Activated gamma-delta T cell (primary cell): Measurements from ENCODE around the gene FAM120A.

ENCODE experiments used
- DNase-seq: peaks from one replicate; lab custom pipeline; 2025; lab: John Stamatoyannopoulos, UW

FAM120A gene

DNA sequence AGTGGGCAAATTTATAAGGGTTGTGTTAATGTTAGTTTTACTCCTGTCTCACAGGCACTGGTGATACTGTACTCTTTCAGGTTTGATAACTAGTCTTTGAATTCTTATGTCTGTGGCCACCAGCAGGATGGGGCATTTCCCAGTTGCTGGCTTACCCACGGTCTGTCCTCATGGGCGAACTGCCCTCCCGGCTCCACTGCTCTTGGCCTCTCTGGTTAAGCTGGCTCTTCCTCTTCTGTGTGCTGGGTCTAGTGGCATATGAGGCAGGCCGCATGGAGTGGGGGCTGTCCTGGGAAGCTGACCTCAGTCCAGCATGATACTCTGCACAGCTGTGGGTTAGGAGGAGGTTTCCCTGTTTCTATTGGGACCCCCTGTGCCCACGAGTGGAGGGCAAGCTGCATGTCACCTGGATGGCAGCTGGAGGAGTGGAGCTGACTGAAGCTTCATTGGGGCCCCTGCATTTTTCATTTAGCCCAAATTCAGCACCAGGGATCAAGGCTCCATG lies 144.4 kb downstream of the FAM120A start:
- no peak for DNase-seq

DNA sequence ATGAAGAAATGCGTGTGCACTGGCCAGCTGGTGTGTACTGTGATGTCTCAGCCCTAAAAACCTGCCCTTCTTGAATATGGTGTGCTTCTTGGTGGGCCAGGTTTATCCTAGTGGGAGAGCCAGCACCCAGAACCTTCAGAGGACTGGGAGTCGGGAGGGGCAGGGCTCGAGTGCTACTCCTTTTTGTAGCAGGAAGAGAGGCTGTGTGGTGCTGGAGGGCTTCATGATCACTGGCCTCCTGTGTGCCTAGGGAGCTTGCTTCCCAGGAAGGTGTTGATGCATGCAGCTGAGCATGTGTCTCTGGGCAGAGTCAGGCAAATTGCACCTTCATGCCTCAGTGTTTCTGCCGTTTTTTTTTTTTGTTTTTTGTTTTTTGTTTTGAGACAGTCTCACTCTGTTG lies 144.9 kb downstream of the FAM120A start:
- DNase-seq, result no peak

DNA sequence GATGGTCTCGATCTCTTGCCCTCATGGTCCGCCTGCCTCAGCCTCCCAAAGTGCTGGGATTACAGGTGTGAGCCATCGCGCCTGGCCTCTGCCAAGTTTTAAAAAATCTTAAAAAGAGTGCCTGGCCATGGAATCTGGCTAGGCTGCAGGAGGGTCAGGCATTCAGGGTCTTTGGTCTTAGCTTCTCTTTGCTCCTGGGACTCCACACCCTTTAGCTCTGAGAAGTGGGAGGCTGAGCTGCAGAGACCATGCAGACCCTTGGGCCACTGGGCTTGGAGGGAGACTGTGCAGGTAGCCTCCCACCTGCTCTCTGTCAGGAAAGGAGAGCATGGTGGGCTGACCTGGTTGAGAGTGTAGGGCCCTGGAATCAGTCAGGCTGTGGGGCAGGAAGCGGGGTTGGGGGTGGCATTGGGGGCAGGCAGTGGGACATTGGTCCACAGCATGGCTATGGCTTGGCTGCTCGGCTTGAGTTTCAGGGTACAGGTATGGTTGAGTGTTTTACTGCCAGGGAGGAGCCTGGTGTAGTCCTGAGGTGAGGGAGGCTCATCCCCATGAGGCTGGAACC lies 145.7 kb downstream of the FAM120A start:
- no peak for DNase-seq

DNA sequence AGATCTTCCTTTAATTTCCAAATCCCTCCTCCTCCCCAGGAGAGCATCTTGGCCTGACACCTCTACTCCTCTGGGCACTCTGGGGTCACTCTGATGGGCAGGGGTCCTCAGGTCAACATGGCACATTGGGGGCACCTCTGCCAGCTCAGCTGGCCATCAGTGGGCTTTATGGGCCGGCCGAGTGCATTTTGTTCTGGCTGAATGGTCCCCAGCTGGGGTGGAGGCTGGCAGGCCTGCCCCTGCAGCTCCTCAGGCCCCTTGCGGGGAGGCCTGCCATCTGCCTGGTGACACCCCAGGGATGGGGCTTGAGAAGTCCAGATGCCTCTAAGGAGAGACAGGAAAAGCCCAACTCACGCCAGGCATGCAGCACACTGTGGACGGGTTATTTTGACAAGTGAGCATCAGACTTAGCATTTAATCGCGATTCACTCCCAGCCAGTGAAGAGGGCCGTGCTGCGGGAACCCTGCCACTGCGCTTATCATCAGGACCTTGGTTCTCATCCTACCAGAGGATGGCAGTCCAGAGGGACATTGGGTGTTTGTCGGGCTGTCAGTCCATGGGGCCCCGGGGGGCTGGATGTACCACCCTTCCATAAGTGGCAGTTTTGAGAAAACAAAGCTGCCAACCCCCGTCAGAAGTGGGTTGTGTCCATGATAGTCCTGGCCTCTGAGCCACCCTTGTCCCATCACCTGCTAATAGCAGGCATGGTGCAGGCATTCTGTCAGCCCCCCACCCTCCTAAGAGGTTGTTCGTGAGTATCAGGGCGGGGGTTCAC lies 146.6 kb downstream of the FAM120A start:
- DNase-seq, result no peak

DNA sequence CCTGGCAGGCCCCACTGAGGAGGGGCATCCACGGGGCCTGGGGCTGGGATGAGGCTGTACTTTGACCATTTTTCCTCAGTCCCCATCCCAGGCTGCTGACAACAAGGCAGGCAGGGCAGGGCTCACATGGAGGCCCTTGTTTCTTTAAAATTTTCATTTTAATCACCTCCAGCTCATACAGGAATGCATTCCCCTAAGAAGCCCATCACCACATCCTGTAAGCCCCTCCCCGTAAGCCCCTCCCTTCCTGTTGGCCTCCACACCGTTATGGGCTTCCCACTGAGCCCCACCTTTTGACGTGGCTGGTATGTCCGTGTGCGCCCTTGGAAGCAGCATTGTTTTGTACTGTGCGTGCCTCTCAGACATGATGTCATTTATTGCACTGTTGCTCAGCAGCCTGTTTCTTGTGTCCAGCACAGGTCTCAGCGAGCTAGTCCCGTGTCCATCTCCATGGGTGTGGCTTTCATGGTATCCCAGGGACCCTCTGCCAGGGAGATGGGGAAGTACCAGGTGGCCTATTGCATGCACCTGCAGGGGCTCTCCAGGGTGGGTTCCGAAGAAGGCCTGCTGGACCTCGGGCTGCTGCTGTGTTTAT lies 147.3 kb downstream of the FAM120A start:
- no peak for DNase-seq

DNA sequence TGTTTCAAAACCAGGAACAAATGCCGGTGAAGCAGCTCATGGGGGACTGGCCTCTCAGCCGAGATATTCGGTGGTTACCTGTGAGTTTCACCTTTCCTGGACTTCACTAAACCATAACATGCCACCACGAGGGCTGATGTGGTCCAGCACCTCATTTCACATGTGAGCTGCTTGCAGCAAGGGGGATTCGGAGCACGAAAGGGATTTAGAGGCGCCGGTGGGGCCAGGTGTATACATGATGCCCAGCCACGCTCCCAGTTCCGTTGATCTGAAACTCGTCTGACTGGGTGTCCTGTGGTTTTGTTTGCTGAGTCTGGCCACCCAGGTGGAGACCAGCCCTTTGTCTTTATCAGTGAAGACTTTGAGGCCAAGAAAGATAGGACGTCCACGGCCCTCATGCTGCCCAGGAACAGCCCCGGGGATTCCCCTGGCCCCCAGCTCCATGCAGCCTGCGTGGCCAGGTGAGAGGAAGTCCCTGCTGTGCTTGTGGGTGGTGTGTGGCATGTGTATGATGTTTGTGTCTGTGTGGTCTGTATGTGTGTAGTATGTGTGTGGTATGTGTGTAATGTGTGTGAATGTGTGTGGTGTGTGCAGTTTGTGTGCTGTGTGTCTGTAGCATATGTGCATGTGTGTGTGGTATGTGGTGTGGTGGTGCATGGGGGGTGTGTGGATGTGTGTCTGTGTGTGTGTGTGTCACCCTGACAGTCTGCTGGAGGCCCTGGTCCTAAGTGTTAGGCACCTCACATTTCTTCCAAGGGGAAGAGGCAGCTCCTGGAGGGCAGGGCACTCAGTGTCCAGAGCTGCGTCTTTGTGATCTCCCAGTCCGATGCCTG lies 148.3 kb downstream of the FAM120A start:
- DNase-seq, result no peak

DNA sequence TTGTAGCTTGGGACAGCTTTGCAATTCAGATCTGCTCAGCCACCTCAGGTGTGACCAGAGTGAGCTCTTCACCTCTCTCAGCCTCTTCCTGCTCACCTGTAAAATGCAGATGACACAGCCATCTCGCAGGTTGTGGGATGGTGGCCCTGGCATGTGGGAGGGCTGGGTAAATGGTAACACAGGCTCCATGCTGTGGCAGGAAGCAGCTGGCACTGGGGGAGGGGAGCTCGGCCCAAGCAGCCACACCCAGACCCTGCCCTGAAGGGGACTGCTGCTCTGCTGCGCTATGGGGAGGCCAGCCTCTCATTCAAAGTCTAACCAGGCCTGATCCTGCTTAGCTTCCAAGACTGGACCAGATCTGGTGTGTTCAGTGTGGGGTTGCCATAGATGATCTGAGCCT lies 149.0 kb downstream of the FAM120A start:
- no peak for DNase-seq

DNA sequence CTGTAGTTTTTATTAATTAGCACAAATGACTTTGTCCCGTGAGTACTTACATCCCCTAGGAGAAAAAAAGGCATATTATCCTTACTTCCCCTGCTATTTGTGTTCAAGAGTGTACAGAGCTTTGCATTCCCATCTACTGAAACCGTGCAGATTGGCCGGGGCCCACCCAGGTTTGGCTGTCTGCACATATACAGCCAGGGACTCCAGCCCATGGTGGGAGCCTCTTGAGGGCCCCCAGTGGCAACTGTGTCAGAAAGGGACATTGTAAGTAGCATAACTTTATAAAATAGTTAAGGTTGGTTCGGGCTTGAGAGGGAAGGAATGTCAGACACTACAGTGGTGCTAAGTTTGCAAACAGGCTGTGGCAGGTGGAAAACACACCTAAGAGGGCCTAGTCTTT lies 149.6 kb downstream of the FAM120A start:
- no peak for DNase-seq

DNA sequence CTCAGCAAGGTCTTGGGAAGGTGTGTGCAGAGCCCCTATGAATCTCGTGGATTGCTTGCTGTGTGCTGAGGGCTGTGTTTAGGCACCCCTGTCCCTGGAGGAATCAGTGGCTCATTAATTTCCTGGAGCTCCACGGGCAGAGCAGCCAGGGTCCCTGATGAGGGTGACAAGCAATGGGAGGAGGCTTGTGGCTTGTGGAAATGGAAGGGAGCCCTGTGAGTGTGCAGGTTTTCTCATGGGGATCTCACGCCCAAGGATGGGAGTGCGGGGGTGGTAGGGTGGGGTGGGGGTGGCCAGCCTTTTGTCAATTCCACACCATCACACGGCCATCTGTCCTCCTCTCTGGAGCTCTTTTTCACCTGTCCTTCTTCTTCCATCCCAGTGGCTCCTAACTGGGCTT lies 150.2 kb downstream of the FAM120A start:
- DNase-seq, result no peak

DNA sequence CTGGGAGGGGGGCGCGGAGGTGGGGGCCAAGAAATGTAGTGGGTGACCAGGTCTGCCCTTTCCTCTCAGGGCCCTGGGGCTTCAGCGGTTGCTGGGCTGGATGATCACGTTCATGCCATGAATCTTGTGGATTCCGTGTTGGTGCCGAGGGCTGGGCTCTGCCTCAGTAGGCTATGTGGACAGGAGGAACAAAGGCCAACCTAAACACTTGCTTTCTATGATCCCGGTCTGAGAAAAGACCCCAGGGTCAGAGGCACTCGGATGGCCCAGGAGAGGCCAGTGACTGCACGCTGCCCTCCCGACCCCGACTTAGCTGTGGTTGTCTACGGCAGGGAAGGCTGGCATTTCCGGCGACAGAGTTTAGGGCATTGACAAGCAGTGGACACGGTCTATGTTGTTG lies 151.5 kb downstream of the FAM120A start:
- DNase-seq, result no peak

DNA sequence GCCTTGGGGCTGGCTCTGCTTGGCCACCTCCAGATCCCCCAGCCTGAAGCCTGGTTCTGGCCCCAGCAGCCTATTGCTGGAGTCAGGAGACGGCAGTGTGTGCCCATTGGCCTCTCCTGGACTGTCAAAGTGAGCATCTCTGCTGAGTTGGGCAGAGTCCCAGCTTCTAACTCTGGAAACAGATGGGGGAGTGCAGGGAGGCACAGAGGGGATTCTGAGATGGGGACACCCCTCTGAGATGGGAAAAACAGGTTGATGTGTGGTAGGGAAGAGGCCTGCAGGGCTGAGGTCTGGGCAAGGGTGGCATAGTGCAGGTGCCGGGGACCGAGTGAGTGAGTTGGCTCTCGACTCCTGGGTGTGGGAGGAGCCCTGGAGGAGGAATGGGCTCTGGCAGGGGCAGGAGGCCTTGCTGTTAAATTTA lies 152.4 kb downstream of the FAM120A start:
- no peak for DNase-seq

DNA sequence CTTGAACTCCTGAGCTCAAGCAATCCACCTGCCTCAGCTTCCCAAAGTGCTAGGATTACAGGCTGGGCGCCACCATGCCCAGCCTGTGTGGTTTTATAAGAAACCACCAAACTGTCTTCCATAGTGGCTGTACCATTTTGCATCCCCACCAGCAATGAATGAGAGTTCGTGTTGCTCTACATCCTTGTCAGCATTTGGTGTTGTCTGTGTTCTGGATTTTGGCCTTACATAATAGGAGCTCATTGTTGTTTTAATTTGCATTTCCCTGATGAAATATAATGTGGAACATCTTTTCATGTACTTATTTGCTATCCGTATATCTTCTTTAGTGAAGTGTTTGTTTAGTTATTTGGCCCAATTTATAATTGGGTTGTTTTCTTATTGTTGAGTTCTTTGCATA lies 154.7 kb downstream of the FAM120A start:
- no peak for DNase-seq

DNA sequence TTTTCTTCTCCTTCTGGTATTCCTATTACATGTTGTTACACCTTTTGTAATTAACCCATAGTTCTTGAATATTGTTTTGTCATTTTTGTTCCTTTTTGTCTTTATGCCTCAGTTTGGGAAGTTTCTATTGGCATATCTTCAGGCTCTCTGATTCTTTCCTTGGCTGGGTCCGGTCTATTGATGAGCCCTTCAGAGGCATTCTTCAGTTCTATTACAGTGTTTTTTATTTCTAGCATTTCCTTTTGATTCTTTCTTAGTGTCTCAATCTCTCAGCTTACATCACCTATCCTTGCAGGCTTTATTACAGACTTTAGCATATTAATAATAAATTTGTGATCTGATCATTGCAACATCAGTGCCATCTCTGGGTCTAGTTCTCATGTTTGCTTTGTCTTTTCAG lies 158.7 kb downstream of the FAM120A start:
- no peak for DNase-seq

DNA sequence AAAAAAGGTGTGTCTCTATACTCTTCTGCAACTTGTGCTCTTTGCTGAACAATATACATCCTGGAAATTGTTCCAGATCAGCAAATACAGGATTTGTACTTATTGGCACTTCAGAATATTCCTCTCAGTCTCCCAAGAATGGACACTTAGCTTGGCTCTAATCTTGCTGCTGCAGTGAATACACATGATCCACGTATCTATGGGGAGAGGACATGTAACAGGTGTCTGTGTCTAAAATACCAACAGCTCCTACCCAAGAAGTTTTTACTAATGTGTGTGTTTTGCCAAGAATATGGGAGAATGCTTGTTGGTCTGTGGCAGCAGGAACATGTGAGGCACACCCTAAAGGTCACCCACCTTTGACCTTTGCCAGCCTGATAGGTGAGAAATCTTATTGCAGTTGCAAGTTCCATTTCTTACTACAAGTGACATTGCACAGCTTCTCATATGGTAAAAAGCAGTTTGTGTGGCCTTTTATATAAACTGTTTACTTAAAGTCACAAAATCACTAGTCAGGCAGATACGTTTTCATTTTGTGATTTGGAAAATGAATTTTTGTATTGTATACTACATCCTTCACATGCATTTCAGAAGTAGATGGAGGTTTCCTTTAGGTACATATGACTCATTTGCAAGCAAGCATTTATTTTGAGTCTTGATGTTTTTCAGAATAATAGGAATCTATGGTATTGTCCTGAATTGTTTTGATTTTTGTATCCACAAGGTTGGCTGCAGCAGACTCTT lies 160.7 kb downstream of the FAM120A start:
- no peak for DNase-seq

DNA sequence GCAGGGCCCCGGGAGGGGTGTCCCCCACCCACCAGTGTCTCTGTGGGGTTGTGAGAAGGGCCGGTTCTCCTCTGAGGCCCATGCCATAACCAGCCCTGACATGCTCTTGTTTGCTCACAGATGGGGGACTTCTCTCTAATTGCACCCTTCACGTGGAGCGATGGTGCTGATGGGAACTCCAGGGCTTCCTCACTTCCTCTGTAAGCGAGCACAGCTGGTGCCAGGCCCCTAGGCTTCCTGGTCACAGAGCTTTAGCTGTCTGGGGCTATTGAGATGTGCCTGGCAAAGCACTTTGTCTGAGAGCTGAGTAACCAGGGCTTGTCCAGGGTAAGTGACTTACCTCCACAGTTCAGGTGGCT lies 161.3 kb downstream of the FAM120A start:
- DNase-seq, result no peak

DNA sequence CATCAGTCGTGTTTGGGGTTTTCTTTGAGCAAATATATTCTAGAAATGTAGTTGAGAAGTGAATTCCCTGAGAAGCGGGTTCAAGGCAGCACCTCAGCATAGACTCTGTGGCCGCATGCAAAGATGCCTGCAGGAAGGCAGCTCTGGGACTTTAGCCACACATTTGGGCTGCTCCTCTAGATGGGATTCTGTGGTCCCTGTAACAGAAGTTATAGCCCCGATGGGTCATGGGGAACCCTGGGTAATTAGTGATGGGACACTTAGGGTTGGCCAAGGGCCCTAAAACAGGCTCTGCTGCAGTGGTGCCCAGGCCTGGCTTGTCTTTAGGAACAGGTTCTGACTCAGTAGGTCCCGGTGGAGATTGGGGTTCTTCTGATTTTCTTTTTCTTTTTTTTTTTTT lies 161.7 kb downstream of the FAM120A start:
- DNase-seq, result no peak

DNA sequence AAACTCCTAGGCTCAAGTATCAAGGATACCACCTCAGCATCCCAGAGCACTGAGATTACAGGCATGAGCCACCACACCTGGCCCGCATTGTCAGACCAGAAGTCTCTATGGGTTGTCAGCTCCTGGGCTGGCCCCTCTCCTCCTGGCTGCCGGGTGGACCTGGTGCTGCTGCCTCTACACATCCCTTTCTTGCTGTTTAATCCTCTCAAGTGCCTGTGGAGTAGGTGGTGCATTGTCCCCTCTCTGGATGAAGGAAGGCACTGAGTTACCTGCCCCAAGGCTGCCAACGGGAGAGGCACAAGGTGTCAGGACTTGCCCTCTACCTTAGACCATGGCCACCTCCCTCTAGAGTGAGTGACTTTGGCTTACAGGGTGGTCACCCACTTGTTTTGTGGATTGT lies 162.3 kb downstream of the FAM120A start:
- DNase-seq, result no peak

DNA sequence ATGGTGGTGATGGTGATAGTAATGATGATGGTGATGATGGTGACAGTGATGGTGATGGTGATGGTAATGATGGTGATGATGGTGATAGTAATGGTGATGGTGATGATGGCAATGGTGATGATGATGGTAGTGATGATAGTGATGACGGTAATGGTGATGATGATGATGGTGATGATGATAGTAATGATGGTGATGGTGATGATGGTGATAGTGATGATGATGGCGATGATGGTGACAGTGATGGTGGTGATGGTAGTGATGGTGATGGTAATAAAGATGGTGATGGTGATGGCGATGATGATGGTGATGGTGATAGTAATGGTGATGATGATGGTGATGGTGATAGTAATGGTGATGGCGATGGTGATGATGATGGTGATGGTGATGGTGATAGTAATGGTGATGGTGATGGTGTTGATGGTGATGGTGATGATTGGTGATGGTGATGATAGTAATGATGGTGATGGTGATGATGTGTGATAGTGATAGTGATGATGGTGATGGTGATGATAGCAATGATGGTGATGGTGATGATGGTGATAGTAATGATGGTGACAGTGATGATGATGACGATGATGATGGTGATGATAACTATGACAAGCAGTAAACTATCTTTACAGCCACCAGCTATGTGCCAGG lies 163.5 kb downstream of the FAM120A start:
- DNase-seq, result no peak
